GM19023 (cell line): ENCODE results near the gene ZBTB5.
A peak's percentile ranks its signal among the peaks of the same experiment; 100 is the strongest.
"Not testable (repeated sequence)": the region's sequence is repeated elsewhere in the genome, so short reads cannot be mapped to it uniquely, and the experiment has no call there.

ENCODE experiments used
- ATAC-seq: cut with Tn5 transposase; IDR thresholded peaks from one replicate; pipeline ENCODE4 v1.9.1; 2021; ENCODE audit warnings: mild to moderate bottlenecking, moderate library complexity; ENCODE audit not compliant: unreplicated experiment

Gene ZBTB5

GRCh38 chr9:37465249-37466036 lies at the start of gene ZBTB5:
Gene ZBTB5 (minus strand): TSS chr9:37465450. CDS start chr9:37442551, 22,899 bp downstream.
- peak; percentile 79 for ATAC-seq

- ATAC-seq = no peak
Observed at GRCh38 chr9:37514999-37515398, 49.7 kb upstream of the ZBTB5 start.

- not testable (repeated sequence) for ATAC-seq
Observed at GRCh38 chr9:37514415-37514814, 49.2 kb upstream of the ZBTB5 start.

- ATAC-seq = no peak
Observed at GRCh38 chr9:37512437-37512836, 47.2 kb upstream of the ZBTB5 start.

- ATAC-seq = no peak
Observed at GRCh38 chr9:37511016-37512010, 46.1 kb upstream of the ZBTB5 start.

GRCh38 chr9:37510053-37510452 lies 44.8 kb upstream of the ZBTB5 start:
- not testable (repeated sequence) for ATAC-seq

- no peak for ATAC-seq
Observed at GRCh38 chr9:37509536-37509935, 44.3 kb upstream of the ZBTB5 start.

GRCh38 chr9:37508834-37509206 lies 43.6 kb upstream of the ZBTB5 start:
- ATAC-seq = no peak

- no peak for ATAC-seq
Observed at GRCh38 chr9:37508135-37508833, 43.0 kb upstream of the ZBTB5 start.

- ATAC-seq = no peak
Observed at GRCh38 chr9:37507566-37508134, 42.4 kb upstream of the ZBTB5 start.

- no peak for ATAC-seq
Observed at GRCh38 chr9:37504605-37505004, 39.4 kb upstream of the ZBTB5 start.

- ATAC-seq = no peak
Observed at GRCh38 chr9:37503736-37504135, 38.5 kb upstream of the ZBTB5 start.

GRCh38 chr9:37501957-37502596 lies 36.8 kb upstream of the ZBTB5 start:
- no peak for ATAC-seq

GRCh38 chr9:37499297-37499696 lies 34.0 kb upstream of the ZBTB5 start:
- no peak for ATAC-seq

GRCh38 chr9:37498457-37498856 lies 33.2 kb upstream of the ZBTB5 start:
- ATAC-seq = no peak

GRCh38 chr9:37497320-37497719 lies 32.1 kb upstream of the ZBTB5 start:
- no peak for ATAC-seq

GRCh38 chr9:37496020-37496419 lies 30.8 kb upstream of the ZBTB5 start:
- no peak for ATAC-seq

- no peak for ATAC-seq
Observed at GRCh38 chr9:37495571-37495970, 30.3 kb upstream of the ZBTB5 start.

GRCh38 chr9:37491939-37492338 lies 26.7 kb upstream of the ZBTB5 start:
- no peak for ATAC-seq
